ENCODE results near the gene ATP2B2. TPM values are rescaled to one million over a fixed set of nuclear protein-coding genes. Genes with fewer than 3 reads are reported as not detected.

ATP2B2 gene
- total RNA-seq, 1 donor from 2014 or later, result not detected

GRCh38 chr3:10405816-10406215 lies 99.6 kb downstream of the ATP2B2 start:
- Mint-ChIP-seq H3K4me1 (ENCODE audit: low read depth) (peaks cover 5% of the 10 kb centered on the region), H3K9me3 (no peaks in the 10 kb centered on the region), H3K36me3 (ENCODE audit: low read depth) (no peaks in the 10 kb centered on the region), H3K4me3 (no peak overlapping the region), H3K27me3 (ENCODE audit: insufficient read depth) (peaks cover 2% of the 10 kb centered on the region), H3K27ac (no peak overlapping the region)
- no peak for DNase-seq (ENCODE audit: low spot score)
- intact Hi-C loops (cut with micrococcal nuclease), result no loop called here

- H3K4me1 Mint-ChIP-seq (ENCODE audit: low read depth), result peaks cover 5% of the 10 kb centered on the region
- H3K27ac Mint-ChIP-seq, result no peak overlapping the region
- H3K4me3 Mint-ChIP-seq, result no peak overlapping the region
- no peak for DNase-seq (ENCODE audit: low spot score)
- no peaks in the 10 kb centered on the region for H3K9me3 Mint-ChIP-seq
- H3K36me3 Mint-ChIP-seq (ENCODE audit: low read depth), result no peaks in the 10 kb centered on the region
- H3K27me3 Mint-ChIP-seq (ENCODE audit: insufficient read depth), result peaks cover 2% of the 10 kb centered on the region
- intact Hi-C loops (cut with micrococcal nuclease), result no loop called here
These were observed 100.5 kb downstream of the ATP2B2 start for GRCh38 chr3:10404876-10405275.

GRCh38 chr3:10404377-10404776 lies 101.0 kb downstream of the ATP2B2 start:
- DNase-seq (ENCODE audit: low spot score), result no peak
- no peak overlapping the region for H3K4me3 Mint-ChIP-seq
- peaks cover 2% of the 10 kb centered on the region for H3K27me3 Mint-ChIP-seq (ENCODE audit: insufficient read depth)
- intact Hi-C loops (cut with micrococcal nuclease), result no loop called here
- H3K27ac Mint-ChIP-seq, result no peak overlapping the region
- no peaks in the 10 kb centered on the region for H3K9me3 Mint-ChIP-seq
- no peaks in the 10 kb centered on the region for H3K36me3 Mint-ChIP-seq (ENCODE audit: low read depth)
- peaks cover 5% of the 10 kb centered on the region for H3K4me1 Mint-ChIP-seq (ENCODE audit: low read depth)

- intact Hi-C loops (cut with micrococcal nuclease), result no loop called here
These were observed 103.2 kb downstream of the ATP2B2 start for GRCh38 chr3:10401990-10402761.

GRCh38 chr3:10400749-10401495 lies 104.5 kb downstream of the ATP2B2 start:
- H3K27ac Mint-ChIP-seq, result no peak overlapping the region

More at GRCh38 chr3:10401990-10402761, 103.2 kb downstream of the ATP2B2 start:
- no peak overlapping the region for H3K4me3 Mint-ChIP-seq
- H3K27me3 Mint-ChIP-seq (ENCODE audit: insufficient read depth), result peaks cover 7% of the 10 kb centered on the region
- no peak for DNase-seq (ENCODE audit: low spot score)
- H3K4me1 Mint-ChIP-seq (ENCODE audit: low read depth), result peaks cover 5% of the 10 kb centered on the region
- no peak overlapping the region for H3K27ac Mint-ChIP-seq
- no peaks in the 10 kb centered on the region for H3K9me3 Mint-ChIP-seq
- H3K36me3 Mint-ChIP-seq (ENCODE audit: low read depth), result no peaks in the 10 kb centered on the region

GRCh38 chr3:10400050-10400748 lies 105.2 kb downstream of the ATP2B2 start:
- Mint-ChIP-seq H3K27ac (no peak overlapping the region), H3K9me3 (no peaks in the 10 kb centered on the region), H3K36me3 (ENCODE audit: low read depth) (no peaks in the 10 kb centered on the region), H3K4me3 (no peak overlapping the region), H3K27me3 (ENCODE audit: insufficient read depth) (peaks cover 7% of the 10 kb centered on the region), H3K4me1 (ENCODE audit: low read depth) (peaks cover 13% of the 10 kb centered on the region)
- no peak for DNase-seq (ENCODE audit: low spot score)
- intact Hi-C loops (cut with micrococcal nuclease), result no loop called here

More at GRCh38 chr3:10400749-10401495, 104.5 kb downstream of the ATP2B2 start:
- intact Hi-C loops (cut with micrococcal nuclease), result no loop called here
- Mint-ChIP-seq H3K4me1 (ENCODE audit: low read depth) (peaks cover 6% of the 10 kb centered on the region), H3K9me3 (no peaks in the 10 kb centered on the region), H3K36me3 (ENCODE audit: low read depth) (no peaks in the 10 kb centered on the region), H3K27me3 (ENCODE audit: insufficient read depth) (peaks cover 7% of the 10 kb centered on the region), H3K4me3 (no peak overlapping the region)
- DNase-seq (ENCODE audit: low spot score), result no peak

GRCh38 chr3:10399634-10400033 lies 105.8 kb downstream of the ATP2B2 start:
- Mint-ChIP-seq H3K9me3 (no peaks in the 10 kb centered on the region), H3K4me1 (ENCODE audit: low read depth) (peaks cover 15% of the 10 kb centered on the region), H3K4me3 (no peak overlapping the region), H3K27ac (no peak overlapping the region), H3K27me3 (ENCODE audit: insufficient read depth) (peaks cover 4% of the 10 kb centered on the region), H3K36me3 (ENCODE audit: low read depth) (no peaks in the 10 kb centered on the region)
- intact Hi-C loops (cut with micrococcal nuclease), result no loop called here
- no peak for DNase-seq (ENCODE audit: low spot score)

- no peaks in the 10 kb centered on the region for H3K9me3 Mint-ChIP-seq
- H3K4me3 Mint-ChIP-seq, result no peak overlapping the region
- intact Hi-C loops (cut with micrococcal nuclease), result no loop called here
- peaks cover 12% of the 10 kb centered on the region for H3K4me1 Mint-ChIP-seq (ENCODE audit: low read depth)
- H3K36me3 Mint-ChIP-seq (ENCODE audit: low read depth), result no peaks in the 10 kb centered on the region
- no peak overlapping the region for H3K27ac Mint-ChIP-seq
- peaks cover 4% of the 10 kb centered on the region for H3K27me3 Mint-ChIP-seq (ENCODE audit: insufficient read depth)
- no peak for DNase-seq (ENCODE audit: low spot score)
These were observed 107.0 kb downstream of the ATP2B2 start for GRCh38 chr3:10398341-10398740.

GRCh38 chr3:10397879-10398278 lies 107.5 kb downstream of the ATP2B2 start:
- Mint-ChIP-seq H3K4me1 (ENCODE audit: low read depth) (peaks cover 12% of the 10 kb centered on the region), H3K27ac (no peak overlapping the region), H3K27me3 (ENCODE audit: insufficient read depth) (peaks cover 4% of the 10 kb centered on the region), H3K36me3 (ENCODE audit: low read depth) (no peaks in the 10 kb centered on the region), H3K4me3 (no peak overlapping the region), H3K9me3 (no peaks in the 10 kb centered on the region)
- intact Hi-C loops (cut with micrococcal nuclease), result no loop called here
- no peak for DNase-seq (ENCODE audit: low spot score)

GRCh38 chr3:10396931-10397330 lies 108.5 kb downstream of the ATP2B2 start:
- Mint-ChIP-seq H3K27me3 (ENCODE audit: insufficient read depth) (peaks cover 4% of the 10 kb centered on the region), H3K9me3 (no peaks in the 10 kb centered on the region), H3K4me1 (ENCODE audit: low read depth) (peaks cover 12% of the 10 kb centered on the region), H3K27ac (no peak overlapping the region), H3K36me3 (ENCODE audit: low read depth) (no peaks in the 10 kb centered on the region), H3K4me3 (no peak overlapping the region)
- intact Hi-C loops (cut with micrococcal nuclease), result no loop called here
- no peak for DNase-seq (ENCODE audit: low spot score)

GRCh38 chr3:10396083-10396482 lies 109.3 kb downstream of the ATP2B2 start:
- no peak overlapping the region for H3K4me3 Mint-ChIP-seq
- H3K4me1 Mint-ChIP-seq (ENCODE audit: low read depth), result peaks cover 12% of the 10 kb centered on the region
- intact Hi-C loops (cut with micrococcal nuclease), result no loop called here
- H3K9me3 Mint-ChIP-seq, result no peaks in the 10 kb centered on the region
- H3K36me3 Mint-ChIP-seq (ENCODE audit: low read depth), result no peaks in the 10 kb centered on the region
- no peak for DNase-seq (ENCODE audit: low spot score)
- no peak overlapping the region for H3K27ac Mint-ChIP-seq
- peaks cover 4% of the 10 kb centered on the region for H3K27me3 Mint-ChIP-seq (ENCODE audit: insufficient read depth)

- Mint-ChIP-seq H3K27ac (no peak overlapping the region), H3K4me1 (ENCODE audit: low read depth) (peaks cover 12% of the 10 kb centered on the region), H3K36me3 (ENCODE audit: low read depth) (no peaks in the 10 kb centered on the region), H3K9me3 (no peaks in the 10 kb centered on the region), H3K27me3 (ENCODE audit: insufficient read depth) (peaks cover 4% of the 10 kb centered on the region), H3K4me3 (no peak overlapping the region)
- intact Hi-C loops (cut with micrococcal nuclease), result no loop called here
- no peak for DNase-seq (ENCODE audit: low spot score)
These were observed 109.7 kb downstream of the ATP2B2 start for GRCh38 chr3:10395671-10396070.

GRCh38 chr3:10395196-10395595 lies 110.2 kb downstream of the ATP2B2 start:
- Mint-ChIP-seq H3K27ac (no peak overlapping the region), H3K27me3 (ENCODE audit: insufficient read depth) (peaks cover 4% of the 10 kb centered on the region), H3K9me3 (no peaks in the 10 kb centered on the region), H3K4me1 (ENCODE audit: low read depth) (peaks cover 12% of the 10 kb centered on the region), H3K4me3 (no peak overlapping the region), H3K36me3 (ENCODE audit: low read depth) (no peaks in the 10 kb centered on the region)
- intact Hi-C loops (cut with micrococcal nuclease), result no loop called here
- no peak for DNase-seq (ENCODE audit: low spot score)

All from activated T-helper 1 cell treated with anti-CD3 and anti-CD28 coated beads, Interleukin-12 subunit alpha, Interleukin-12 subunit beta, Interleukin-2, Interleukin-4 antibody, amounts not matched to agents 30 ng/mL and 10 ng/mL and 1 ng/mL, durations not matched to agents 14 hours and 24 hours and 36 hours (primary cell).